D721Med (cell line): Measurements from ENCODE around the gene TAF1D.

Experiments
- DNase-seq: peaks from one replicate; pipeline ENCODE4 v3.0.0; 2011; ENCODE audit warnings: low spot score; ENCODE audit not compliant: insufficient read length
- FAIRE-seq: peaks from 2 replicates; lab custom pipeline; 2011; peaks lifted over from hg19 to GRCh38; lab: Jason Lieb, UNC
- TF ChIP-seq, protein P1 (sequence below): IDR thresholded peaks from 2 replicates; pipeline ENCODE4 v1.5.1; 2012; ENCODE audit warnings: mild to moderate bottlenecking, control low read depth; ENCODE audit not compliant: insufficient read depth; ENCODE audit errors: missing control alignments

TAF1D gene

GRCh38 chr11:93773601-93774200, 32.4 kb upstream of the TAF1D start:
- TF ChIP-seq, protein P1, sequence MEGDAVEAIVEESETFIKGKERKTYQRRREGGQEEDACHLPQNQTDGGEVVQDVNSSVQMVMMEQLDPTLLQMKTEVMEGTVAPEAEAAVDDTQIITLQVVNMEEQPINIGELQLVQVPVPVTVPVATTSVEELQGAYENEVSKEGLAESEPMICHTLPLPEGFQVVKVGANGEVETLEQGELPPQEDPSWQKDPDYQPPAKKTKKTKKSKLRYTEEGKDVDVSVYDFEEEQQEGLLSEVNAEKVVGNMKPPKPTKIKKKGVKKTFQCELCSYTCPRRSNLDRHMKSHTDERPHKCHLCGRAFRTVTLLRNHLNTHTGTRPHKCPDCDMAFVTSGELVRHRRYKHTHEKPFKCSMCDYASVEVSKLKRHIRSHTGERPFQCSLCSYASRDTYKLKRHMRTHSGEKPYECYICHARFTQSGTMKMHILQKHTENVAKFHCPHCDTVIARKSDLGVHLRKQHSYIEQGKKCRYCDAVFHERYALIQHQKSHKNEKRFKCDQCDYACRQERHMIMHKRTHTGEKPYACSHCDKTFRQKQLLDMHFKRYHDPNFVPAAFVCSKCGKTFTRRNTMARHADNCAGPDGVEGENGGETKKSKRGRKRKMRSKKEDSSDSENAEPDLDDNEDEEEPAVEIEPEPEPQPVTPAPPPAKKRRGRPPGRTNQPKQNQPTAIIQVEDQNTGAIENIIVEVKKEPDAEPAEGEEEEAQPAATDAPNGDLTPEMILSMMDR = no peak
- no peak for DNase-seq
- no peak for FAIRE-seq

DNA sequence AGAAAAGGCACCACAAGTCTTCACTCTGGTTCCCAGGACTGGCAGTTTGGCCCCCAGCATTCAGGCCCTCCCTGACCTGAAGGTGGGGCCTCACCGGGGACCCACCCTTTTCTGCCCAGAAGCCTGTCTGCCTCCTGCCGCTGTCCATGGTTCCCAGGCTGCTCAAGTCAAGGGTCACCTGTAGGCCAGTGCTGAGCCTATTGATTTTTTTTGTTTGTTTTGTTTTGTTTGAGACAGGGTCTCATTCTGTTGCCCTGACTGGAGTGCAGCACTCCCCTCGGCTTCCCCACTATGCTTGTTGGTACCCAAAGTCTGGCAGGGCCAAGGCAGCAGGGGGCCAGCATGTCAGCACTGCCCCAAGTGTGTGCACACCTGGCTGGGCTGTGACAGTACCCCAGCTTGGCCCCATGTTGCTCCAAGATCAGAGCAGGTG, 31.8 kb upstream of the TAF1D start:
- DNase-seq = no peak
- TF ChIP-seq, protein P1 = no peak
- no peak for FAIRE-seq

DNA sequence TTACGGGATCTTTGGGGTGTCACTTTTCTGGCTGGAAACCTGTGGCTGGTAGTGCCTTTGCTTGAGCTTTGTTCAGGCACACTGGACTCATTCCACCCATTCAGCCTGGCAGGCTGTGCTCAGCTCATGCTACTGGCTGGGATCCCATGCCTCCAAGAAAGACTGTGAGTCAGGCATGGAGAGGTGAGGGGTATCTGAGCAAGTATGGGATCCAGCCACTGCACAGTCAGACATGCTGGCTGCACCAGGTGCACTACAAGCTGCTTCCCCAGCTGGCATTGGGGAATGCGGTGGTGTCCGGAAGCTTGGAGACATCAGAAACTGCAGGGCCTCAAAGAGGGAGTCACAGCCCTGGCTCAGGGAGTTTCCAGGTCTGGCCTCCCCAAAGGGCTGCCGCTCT, 30.8 kb upstream of the TAF1D start:
- FAIRE-seq (no peak), DNase-seq (no peak)
- TF ChIP-seq, protein P1 = no peak

GRCh38 chr11:93770160-93770559, 28.9 kb upstream of the TAF1D start:
- DNase-seq = no peak
- FAIRE-seq = no peak
- TF ChIP-seq, protein P1 = no peak

- DNase-seq = no peak
- FAIRE-seq = no peak
- TF ChIP-seq, protein P1 = no peak
Observed at GRCh38 chr11:93767018-93767417, 25.7 kb upstream of the TAF1D start.

DNA sequence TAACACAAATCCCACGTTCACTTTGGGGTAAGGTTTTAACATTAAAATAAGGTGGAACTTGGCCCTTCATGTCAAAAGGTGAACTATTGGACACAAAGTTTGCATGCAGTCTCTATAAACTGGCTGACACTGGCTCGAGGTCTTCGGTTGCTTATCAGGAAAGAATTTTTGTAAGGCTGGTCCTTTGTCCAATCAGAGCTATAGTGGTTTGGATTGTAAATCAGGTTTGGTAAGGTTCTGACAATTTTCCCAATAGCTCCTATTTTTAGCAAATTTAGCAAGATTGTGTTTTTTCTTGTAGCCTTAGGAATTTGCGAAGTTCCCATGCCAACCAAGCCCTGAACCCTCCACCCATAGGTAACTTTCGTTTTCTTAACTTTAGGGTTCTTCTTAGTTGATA, 25.2 kb upstream of the TAF1D start:
- DNase-seq (no peak), FAIRE-seq (no peak)
- TF ChIP-seq, protein P1 = no peak

DNA sequence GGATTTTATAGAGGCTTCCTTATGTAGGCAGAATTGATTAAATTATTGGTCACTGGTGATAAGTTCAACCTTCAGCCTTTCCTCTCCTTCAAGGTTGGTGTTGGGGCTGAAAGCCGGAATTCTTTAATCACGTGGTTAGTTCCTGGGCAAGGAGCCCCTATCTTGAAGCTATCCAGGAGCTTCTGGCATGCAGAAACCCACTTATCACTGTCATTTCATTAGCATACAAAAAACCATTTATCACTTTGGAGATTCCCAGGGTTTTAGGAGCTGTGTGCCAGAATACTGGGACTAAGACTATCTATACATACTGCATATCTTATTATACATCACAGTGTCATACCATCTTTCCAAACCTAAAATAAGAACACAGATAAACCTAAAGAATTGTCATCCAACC, 24.3 kb upstream of the TAF1D start:
- DNase-seq (no peak), FAIRE-seq (no peak)
- TF ChIP-seq, protein P1 = no peak
